Ishikawa (cell line): ENCODE measurements around the gene AP3D1.

Experiments
- CEBPB ChIP-seq: IDR thresholded peaks from 2 replicates; pipeline ENCODE4 v1.6.1; 2012
- CREB1 ChIP-seq: IDR thresholded peaks from 2 replicates; pipeline ENCODE4 v1.6.1; 2012; ENCODE audit warnings: low read depth
- EGR1 ChIP-seq: IDR thresholded peaks from 2 replicates; pipeline ENCODE4 v1.6.1; 2012
- EP300 ChIP-seq: IDR thresholded peaks from 2 replicates; pipeline ENCODE4 v1.6.1; 2012; ENCODE audit warnings: borderline replicate concordance
- FOXM1 ChIP-seq: IDR thresholded peaks from 2 replicates; pipeline ENCODE4 v1.6.1; 2012; ENCODE audit warnings: low read depth, borderline replicate concordance
- NFIC ChIP-seq: IDR thresholded peaks from 2 replicates; pipeline ENCODE4 v1.6.1; 2012
- RAD21 ChIP-seq: IDR thresholded peaks from 2 replicates; pipeline ENCODE4 v1.6.1; 2012; ENCODE audit warnings: low read depth
- TAF1 ChIP-seq: IDR thresholded peaks from 2 replicates; pipeline ENCODE4 v1.6.1; 2012; ENCODE audit warnings: low read depth, mild to moderate bottlenecking
- TCF12 ChIP-seq: IDR thresholded peaks from 2 replicates; pipeline ENCODE4 v1.6.1; 2012; ENCODE audit warnings: low read depth
- TEAD4 ChIP-seq: IDR thresholded peaks from 2 replicates; pipeline ENCODE4 v1.6.1; 2012
- YY1 ChIP-seq: IDR thresholded peaks from 2 replicates; pipeline ENCODE4 v1.6.1; 2012; ENCODE audit warnings: low read depth
- ZBTB7A ChIP-seq: IDR thresholded peaks from 2 replicates; pipeline ENCODE4 v1.6.1; 2012; ENCODE audit warnings: low read depth
- TF ChIP-seq, protein P1 (sequence below): IDR thresholded peaks from 2 replicates; pipeline ENCODE4 v1.6.1; 2012; ENCODE audit warnings: low read depth, mild to moderate bottlenecking
- TF ChIP-seq, protein P2 (sequence below): IDR thresholded peaks from 2 replicates; pipeline ENCODE4 v1.6.1; 2012
- TF ChIP-seq, protein P3 (sequence below): IDR thresholded peaks from 2 replicates; pipeline ENCODE4 v1.6.1; 2012

AP3D1 gene

DNA sequence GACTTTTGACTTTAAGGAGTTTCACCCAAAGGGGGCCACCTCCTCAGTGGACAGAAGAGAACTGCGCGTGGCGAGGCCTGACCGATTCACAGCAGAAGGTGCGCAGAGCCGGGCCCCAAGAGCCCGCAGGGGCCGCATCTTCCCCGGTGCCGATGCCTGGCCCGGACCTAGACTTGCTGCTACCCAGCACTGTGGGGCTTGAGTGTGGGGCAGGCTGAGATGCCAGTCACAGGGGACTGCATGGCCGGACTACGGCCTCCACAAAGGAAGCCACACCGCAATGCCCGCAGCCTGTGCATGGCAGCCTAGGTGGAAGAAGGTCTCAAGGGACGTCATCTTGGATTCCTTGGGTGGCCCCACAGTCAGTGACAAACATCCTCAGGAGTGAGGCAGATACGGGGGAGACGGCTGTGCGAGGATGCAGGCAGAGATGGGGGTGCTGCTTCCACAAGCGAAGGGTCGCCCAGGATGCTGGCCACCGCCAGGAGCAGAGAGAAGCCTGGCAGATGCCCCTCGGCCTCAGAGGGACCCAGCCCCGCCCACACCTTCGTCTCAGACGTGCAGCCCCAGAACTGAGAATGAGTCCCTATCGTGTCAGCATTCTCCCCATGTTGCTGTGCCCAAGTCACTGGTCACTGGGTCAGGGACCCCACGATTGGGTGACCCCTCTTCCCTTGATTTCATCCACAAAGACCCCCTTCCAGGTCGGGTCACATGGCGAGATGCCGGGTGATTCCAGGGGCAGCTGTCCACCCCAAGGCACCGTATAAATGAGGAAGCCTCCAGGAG, 72.1 kb downstream of the AP3D1 start:
- TF ChIP-seq EGR1, result no peak
- TF ChIP-seq, protein P1, sequence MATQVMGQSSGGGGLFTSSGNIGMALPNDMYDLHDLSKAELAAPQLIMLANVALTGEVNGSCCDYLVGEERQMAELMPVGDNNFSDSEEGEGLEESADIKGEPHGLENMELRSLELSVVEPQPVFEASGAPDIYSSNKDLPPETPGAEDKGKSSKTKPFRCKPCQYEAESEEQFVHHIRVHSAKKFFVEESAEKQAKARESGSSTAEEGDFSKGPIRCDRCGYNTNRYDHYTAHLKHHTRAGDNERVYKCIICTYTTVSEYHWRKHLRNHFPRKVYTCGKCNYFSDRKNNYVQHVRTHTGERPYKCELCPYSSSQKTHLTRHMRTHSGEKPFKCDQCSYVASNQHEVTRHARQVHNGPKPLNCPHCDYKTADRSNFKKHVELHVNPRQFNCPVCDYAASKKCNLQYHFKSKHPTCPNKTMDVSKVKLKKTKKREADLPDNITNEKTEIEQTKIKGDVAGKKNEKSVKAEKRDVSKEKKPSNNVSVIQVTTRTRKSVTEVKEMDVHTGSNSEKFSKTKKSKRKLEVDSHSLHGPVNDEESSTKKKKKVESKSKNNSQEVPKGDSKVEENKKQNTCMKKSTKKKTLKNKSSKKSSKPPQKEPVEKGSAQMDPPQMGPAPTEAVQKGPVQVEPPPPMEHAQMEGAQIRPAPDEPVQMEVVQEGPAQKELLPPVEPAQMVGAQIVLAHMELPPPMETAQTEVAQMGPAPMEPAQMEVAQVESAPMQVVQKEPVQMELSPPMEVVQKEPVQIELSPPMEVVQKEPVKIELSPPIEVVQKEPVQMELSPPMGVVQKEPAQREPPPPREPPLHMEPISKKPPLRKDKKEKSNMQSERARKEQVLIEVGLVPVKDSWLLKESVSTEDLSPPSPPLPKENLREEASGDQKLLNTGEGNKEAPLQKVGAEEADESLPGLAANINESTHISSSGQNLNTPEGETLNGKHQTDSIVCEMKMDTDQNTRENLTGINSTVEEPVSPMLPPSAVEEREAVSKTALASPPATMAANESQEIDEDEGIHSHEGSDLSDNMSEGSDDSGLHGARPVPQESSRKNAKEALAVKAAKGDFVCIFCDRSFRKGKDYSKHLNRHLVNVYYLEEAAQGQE, result no peak
- TF ChIP-seq, protein P2, sequence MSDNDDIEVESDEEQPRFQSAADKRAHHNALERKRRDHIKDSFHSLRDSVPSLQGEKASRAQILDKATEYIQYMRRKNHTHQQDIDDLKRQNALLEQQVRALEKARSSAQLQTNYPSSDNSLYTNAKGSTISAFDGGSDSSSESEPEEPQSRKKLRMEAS, result no peak
- TF ChIP-seq EP300, result no peak
- no peak for TF ChIP-seq TCF12

DNA sequence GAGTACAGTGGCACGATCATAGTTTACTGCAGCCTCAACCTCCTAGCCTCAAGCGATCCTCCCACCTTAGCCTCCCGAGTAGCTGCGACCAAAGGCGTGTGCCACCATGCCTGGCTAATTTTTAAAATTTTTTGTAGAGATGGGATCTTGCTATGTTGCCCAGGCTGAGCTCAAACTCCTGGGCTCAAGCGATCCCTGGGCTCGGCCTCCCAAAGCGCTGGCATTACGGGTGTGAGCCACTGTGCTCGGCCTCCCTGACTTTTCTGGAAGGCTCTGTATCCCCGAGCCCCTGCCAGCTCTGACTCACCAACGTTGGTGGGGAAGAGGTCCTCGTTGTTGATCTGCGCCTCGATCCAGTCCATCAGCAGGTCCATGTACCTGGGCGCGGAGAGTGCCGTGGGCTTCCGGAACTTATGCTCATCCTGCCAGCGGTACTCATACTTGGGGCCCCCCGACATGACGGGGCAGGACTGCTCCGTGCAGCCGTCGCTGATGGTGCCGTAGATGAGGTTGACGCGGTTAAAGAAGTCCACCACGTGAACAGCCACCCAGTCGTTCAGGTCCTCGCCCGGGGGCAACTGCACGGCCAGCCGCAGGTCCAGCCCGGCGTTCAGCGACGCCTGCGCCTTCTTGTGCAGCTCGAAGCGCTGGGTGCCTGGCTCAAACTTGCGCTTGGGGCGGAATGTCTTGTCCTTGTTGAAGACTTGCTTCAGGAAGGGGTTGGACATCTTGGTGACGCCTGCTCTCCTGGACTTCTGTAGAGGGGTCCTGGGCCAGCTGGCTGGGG, 73.3 kb downstream of the AP3D1 start:
- TF ChIP-seq TCF12 (no peak), EGR1 (no peak), NFIC (no peak)
- TF ChIP-seq, protein P1, result no peak

DNA sequence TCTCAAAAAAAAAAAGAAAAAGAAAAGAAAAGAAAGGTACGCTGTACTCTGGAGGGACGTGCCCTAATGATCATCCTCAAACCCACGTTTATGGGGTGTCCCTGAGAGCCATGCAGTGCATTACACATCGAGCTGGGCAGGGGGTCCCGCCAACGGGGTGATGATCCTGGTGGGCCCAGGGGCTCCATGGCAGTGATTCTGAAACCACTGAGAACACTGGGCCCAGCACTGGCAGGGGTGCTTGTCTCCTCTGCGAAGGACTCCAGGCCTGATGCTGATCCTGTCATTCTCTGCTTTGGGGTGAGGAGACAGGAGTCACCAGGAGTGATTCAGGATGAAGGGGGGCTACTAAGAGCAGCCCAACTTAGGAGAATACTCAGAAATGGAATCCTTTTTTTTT, 74.0 kb downstream of the AP3D1 start:
- no peak for TF ChIP-seq RAD21
- no peak for TF ChIP-seq EP300
- no peak for TF ChIP-seq YY1
- TF ChIP-seq TAF1, result no peak
- TF ChIP-seq NFIC, result no peak
- TF ChIP-seq, protein P1, result no peak
- TF ChIP-seq, protein P3, sequence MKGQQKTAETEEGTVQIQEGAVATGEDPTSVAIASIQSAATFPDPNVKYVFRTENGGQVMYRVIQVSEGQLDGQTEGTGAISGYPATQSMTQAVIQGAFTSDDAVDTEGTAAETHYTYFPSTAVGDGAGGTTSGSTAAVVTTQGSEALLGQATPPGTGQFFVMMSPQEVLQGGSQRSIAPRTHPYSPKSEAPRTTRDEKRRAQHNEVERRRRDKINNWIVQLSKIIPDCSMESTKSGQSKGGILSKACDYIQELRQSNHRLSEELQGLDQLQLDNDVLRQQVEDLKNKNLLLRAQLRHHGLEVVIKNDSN, result no peak
- no peak for TF ChIP-seq ZBTB7A
- TF ChIP-seq TCF12, result no peak
- no peak for TF ChIP-seq CREB1
- TF ChIP-seq CEBPB, result no peak
- TF ChIP-seq, protein P2, result no peak
- TF ChIP-seq TEAD4, result no peak
- TF ChIP-seq EGR1, result no peak
- TF ChIP-seq FOXM1, result no peak

DNA sequence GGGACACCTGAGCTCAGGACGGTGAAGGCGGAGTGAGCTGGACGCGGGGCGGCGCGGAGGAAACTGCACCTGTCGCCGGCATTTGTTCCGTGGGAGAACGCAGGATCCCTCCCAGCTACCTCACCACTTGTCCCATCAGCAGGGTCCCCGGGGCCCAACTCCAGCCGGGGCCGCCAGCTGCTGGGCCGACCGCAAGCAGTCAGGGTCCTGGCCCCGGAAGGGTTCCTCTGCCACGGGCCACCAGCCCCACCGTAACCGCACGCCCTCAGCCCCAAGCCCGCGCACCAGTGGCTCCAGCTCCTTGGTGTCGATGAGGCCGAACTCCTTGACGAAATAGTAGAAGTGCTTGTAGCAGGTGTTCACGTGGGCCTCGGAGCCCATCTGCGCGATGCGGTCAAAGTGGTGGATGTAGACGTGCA, 74.8 kb downstream of the AP3D1 start:
- TF ChIP-seq RAD21 (no peak), NFIC (no peak), CREB1 (no peak), ZBTB7A (no peak), TCF12 (no peak), FOXM1 (no peak), CEBPB (no peak), EP300 (no peak), TAF1 (no peak), TEAD4 (no peak), YY1 (no peak), EGR1 (no peak)
- TF ChIP-seq, protein P1, result no peak
- TF ChIP-seq, protein P2, result no peak
- TF ChIP-seq, protein P3, result no peak
